ENCODE data around the gene IQCC.

GRCh38 chr1:32187850-32188249 lies 17.6 kb upstream of the IQCC start:
- TF ChIP-seq CTCF (conservative IDR thresholded peaks at IDR 0.05 in 1 of 2, IDR thresholded peaks at IDR 0.05 in 1 of 2; ENCODE audit: extremely low read depth in 1 of 2, insufficient read depth in 1 of 2, low read depth in 1 of 2, low read length in 2 of 2) (no peak), EZH2 (IDR thresholded peaks at IDR 0.05; ENCODE audit: borderline replicate concordance, low read length) (no peak)
